Amygdala (tissue), 56 donors: ENCODE data around the gene PGAP6.
"Not testable (repeated sequence)": the region's sequence is repeated elsewhere in the genome, so short reads cannot be mapped to it uniquely, and the experiment has no call there.

Experiments used
- DNase-seq, 56 donors: peaks; one replicate each; lab custom pipeline; 2025; lab: John Stamatoyannopoulos, UW

PGAP6 gene

DNA sequence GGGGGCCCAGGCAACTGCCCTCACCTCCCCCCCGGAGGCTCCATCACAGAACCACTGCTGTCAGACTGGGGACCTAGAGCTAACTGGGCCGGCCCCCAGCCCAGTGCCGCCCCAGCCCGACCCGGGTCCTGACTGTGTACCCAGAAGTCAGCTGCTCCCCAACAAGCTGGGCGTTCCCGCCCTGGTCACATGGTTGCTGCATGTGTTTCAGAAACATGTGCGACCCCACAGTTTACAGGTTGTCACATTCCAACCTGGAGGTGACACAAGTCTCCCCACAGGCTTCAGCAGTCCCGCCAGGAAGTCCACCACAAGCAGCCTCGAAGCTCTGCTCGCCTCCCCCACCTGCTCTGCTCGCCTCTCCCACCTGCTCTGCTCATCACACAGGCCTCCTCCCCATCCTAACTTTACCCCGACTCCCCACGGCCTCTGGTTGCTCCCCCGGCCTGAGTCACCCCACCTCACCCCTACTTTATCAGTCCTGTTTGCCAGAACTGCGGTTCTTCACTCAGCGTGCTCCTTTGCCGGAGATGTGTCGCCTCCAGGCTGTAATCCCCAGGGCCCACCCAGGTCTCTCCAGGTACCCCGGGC lies 12.4 kb downstream of the PGAP6 start:
- DNase-seq: no peak

DNA sequence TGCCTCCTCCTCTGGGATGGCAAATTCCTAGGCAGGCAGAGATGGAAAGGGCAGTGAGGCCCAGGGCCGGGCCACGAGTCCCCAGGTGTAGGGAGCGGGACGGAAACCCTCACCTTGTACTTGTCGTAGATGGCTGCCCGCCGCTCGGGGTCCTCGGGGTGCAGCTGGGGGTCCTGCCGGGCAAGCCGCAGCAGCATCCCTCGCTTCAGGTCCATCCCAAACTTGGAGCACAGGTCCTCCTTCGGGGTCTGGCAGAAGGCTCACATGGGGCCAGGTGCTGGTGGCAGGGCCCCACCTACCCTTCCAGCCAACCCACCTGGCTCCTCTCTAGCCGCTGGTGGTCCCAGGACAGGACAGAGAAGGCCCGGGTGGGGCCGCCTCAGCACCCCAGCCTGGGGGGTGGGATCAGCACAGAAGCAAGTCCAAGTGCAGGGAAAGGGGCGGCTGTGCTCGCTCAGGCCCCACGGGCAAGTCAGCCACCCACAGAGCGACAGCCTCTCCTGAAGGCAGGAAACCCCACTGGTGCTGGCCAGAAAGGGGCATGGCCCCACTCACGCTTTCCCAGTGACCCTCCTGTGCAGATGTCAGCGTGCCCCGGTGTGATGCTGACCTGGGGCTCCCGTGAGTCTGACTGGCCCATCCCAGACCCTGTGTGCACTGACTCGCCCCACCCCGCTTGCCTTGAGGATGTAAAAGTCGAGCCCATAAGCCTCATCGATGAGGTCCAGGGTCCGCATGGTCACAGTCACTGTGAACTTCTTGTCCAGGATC lies 13.2 kb downstream of the PGAP6 start:
- no peak for DNase-seq

DNA sequence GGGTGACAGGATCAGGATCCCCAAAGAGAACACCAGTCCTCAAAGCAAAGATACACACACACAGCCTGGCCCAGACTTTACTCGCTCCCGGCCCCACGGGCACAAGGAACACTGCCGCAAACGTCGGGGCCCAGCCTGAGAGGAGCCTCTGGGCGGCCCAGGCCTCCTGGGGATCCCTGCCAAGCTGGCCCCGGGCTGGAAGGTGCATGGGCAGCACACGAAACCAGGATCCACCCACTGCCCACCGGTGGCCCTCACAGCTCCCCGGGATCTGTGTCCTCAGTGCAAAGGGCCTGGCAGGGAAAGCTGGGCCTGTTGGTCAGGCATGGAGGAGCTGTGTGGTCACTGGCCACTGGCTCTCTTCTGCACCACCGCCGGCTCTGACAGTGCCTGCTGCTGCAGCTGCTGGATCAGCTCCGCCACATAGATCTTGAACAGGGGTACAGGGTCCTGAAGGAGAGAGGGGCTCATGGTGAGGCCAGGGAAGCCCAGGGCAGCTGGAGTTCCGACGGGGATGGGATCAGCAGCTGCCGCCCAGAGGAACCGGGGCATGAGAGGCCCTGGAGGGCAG lies 14.4 kb downstream of the PGAP6 start:
- no peak for DNase-seq

GRCh38 chr16:366476-366875 lies 15.3 kb downstream of the PGAP6 start:
- DNase-seq: no peak

GRCh38 chr16:364595-365491 lies 16.9 kb downstream of the PGAP6 start:
- DNase-seq: no peak

GRCh38 chr16:363766-364490 lies 17.9 kb downstream of the PGAP6 start:
- DNase-seq: no peak

GRCh38 chr16:363110-363765 lies 18.5 kb downstream of the PGAP6 start:
- no peak for DNase-seq

GRCh38 chr16:362702-362999 lies 19.1 kb downstream of the PGAP6 start:
- not testable (repeated sequence) for DNase-seq

DNA sequence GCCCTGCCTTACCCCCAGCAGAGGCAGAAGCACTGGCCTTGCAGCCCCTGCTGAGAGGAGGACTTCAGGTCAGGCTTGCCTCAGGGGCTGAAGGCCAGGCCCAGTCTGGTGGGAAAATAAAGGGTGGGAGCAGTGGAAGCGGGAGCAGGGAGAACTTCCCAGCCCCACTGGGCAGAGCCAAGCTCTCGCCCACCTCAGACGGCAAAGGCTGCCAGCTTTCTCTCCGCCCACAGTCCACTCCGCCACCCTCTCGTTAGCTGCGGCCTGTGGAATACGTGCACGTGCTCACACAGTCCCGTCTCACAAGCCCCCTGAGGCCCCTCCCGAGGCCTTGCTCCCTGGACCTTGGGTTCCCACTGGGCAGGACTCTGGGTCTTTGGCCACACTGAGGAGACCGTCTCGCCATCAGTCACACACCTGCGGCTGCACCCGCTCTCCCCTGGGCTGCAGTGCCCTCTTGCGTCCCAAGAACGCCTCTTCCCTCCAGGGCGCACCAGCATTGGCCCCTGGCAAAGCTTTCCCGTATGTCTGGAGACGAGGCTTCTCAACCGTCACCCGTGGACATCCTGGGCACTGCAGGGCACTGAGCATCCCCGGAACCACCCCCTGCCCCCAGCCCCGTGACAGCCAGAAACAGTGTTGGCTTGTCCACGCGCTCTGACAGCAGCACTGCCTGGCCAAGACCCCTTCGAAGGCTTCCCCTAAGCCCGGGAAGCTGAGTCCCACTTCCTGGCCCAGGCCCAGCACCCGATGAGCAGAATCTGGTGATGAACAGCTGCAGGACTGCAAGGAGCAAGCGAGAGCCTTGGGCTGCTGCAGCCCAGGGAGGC lies 19.7 kb downstream of the PGAP6 start:
- peak in 39 of 56 donors; percentile 9 to 71 (median 39) for DNase-seq

- peak in 24 of 56 donors; percentile 8 to 61 (median 30) for DNase-seq
Measured at GRCh38 chr16:361341-361871, 20.4 kb downstream of the PGAP6 start.

GRCh38 chr16:360698-361336 lies 21.0 kb downstream of the PGAP6 start:
- no peak for DNase-seq

DNA sequence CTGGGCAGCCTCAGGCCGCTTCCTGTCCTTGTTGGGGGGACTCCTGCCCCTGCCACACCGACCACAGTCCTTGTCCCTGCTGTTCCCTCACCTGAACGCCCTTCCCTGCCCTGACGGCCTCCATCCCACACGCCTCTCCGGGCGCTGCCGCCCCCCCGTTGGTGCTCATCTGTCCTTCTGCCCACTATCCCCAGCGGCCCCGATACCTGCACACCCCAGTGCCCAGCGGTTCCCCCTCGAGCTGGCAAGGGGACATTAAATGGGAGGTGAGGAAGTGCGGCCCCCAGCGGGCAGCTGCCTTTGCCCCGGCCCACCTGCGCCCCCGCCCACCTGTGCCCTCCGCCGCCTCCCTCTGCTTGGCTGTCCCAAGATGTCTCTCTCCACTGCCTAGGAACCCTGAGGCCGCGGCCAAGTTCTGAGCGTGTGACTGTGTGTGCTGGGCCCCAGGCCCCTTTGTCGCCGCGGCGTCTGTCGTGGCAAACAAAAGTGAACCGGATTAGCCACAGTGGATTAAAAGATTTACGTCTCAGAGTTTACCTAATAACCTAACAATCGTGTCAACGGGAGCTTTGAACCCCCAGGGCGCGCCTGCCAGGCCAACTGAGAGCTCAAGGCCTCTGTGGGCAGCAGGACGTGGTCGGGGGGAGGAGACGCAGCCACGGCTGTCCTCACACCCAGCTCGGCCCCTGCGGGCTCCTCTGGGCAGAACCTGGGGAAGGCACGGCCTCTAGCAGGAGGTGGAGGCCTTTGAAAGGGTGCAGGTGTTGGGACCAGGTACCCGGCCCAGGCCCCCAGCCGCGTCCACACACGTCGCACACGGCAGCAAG lies 21.7 kb downstream of the PGAP6 start:
- DNase-seq: no peak

DNA sequence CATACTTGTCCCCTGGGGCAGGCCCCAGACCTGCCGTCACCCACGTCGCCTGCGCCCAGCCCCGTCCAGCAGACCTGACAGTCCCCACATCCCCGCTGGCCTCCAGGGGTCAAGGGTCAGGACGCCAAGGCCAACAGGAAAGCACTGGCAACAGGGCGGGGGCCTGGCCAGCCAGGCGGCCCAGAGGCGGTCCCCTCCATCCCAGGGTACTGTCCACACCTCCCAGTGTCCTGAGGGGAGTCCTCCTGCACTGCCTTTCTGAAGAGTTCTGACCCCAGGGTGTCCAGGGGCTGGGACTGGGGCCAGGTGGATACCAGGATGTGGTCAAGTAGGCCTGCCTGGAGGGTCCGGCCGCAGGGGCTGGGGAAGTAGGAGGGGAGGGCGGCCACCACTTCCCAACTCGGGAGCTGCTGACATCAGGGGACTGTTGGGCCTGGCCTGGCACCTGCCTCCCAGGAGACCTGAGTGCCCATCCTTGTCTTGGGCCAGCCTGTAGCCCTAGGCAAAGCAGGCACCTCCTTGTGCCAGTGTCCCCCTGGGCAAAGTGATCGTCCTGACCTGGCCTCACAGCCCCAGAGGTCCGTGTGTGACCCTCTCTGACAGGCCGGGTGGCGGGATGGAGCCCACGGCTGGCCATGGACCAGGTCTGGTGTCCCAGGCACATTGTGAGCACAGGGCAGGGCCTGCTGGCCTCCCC lies 22.6 kb downstream of the PGAP6 start:
- no peak for DNase-seq

GRCh38 chr16:356741-357140 lies 25.0 kb downstream of the PGAP6 start:
- no peak for DNase-seq

DNA sequence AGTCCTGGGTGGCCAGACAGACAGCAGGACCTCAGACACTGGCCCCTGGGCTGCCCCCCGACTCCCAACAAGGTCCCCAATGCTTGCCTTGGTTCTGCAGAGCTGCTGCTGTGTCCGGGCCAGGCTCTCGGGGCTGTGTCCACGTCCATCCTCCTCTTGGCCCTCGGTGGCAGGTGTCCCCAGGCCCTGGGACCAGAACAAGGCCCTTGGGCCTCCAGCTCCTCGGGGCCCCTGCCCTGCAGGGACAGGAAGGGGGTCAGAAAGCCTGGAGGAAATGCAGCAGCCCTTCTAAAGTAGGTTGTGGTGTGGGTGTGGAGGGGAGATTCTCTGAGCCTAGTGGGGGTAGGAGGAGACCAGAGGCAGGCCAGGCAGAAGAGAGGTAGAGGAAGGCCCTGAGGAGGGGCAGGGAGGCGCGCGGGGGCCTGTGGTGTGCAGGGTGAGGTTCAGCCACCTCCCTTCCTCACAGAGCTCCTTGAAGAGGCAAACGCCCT lies 26.8 kb downstream of the PGAP6 start:
- DNase-seq: no peak

DNA sequence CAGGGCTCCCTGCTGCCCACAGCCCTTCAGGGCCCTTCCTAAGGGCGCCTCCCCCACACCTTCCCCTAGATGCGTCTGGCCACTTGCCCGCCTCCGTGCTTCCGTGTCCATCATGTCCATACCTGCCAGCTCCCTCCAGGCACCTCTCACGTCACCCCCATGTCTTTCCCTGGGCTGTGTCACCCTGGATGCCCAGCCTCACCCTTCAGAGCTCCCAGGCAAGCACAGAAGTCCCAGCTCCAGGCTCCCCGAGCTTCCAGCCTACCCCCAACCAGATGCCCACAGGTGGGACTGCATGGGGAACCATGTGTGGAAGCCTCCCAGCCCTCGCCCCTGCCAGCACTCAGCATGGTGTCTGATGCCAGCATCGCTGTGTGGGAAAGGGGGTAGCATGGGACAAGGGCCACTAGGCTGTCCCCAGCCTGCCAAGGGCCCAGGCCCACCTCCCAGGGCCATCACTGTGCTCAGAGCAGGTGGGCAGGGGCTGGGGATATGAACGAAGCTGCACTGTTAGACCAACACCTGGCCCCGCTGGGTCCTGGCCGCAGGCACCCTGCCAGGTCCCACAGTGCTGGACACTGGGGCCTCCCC lies 27.4 kb downstream of the PGAP6 start:
- DNase-seq: no peak
